GM12892 (cell line): ENCODE results near the gene FLNA.

Experiments
- POLR2A ChIP-seq: IDR thresholded peaks from 2 replicates; pipeline ENCODE4 v1.6.1; 2011; ENCODE audit warnings: low read depth, low read length, control low read depth
- POLR2AphosphoS5 ChIP-seq: IDR thresholded peaks from 2 replicates; pipeline ENCODE4 v1.6.1; 2011; ENCODE audit warnings: low read depth, low read length, control low read depth
- TAF1 ChIP-seq: IDR thresholded peaks from 2 replicates; pipeline ENCODE4 v1.6.1; 2011; ENCODE audit warnings: low read depth, mild to moderate bottlenecking, control low read depth, low read length, borderline replicate concordance

- no peak for TF ChIP-seq POLR2A
- TF ChIP-seq POLR2AphosphoS5: no peak
- no peak for TF ChIP-seq TAF1
Observed at GRCh38 chrX:154360155-154360713, 14.2 kb downstream of the FLNA start.
